ENCODE results near the gene ROCK2. TPM values are rescaled to one million over a fixed set of nuclear protein-coding genes. Genes with fewer than 3 reads are reported as not detected.

The ROCK2 gene
- total and polyA plus RNA-seq, 9 of the 15 experiments (the other 6 are each of a cell fraction or from before 2014, with no cell fraction given), result 4.9 to 30.6 (median 14.3) TPM

DNA sequence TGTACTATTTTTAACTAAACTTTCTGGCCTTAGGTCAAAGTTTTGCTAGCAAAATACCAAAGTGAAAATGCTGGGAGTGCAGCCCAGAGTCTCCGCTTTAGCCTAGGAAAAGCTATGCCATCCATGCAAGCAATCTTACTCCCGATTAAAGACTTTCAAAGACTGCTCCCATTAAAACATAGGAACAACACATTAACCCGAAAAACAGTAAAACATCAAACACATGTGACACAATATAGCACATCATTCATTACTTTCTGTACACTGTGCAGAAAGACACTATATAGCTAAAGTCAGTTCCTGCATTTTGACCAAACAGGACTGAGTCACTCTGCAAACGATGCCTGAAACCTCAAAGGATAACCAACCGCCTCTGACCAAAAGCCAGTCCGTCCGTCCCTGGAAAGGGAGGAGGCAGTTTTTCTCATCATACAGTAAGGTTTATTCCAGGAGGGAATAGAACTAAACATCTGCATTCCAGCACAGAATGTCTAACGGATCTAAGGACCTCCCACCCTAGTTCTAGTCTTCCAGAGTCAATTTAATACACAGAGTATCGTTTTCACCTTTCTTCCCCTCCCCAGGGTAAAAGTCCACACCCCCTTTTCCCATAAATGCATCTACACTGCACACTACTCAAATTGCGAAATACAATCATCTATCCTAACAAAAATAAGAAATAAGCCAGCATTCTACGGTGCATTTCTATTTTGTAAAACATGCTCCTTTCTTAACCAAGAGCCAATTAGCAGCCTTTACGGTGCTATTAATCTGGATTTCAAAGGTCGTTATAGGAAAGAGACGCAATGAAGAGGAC lies 1.7 kb downstream of the ROCK2 start (continued):
- TF ChIP-seq ZNF639 (CRISPR knock-in tag; conservative IDR thresholded peaks at IDR 0.05 in 1 of 2, IDR thresholded peaks at IDR 0.05 in 1 of 2), result no peak
- no peak for TF ChIP-seq ZNF316 (IDR thresholded peaks at IDR 0.05)
- no peak for TF ChIP-seq SIN3A (IDR thresholded peaks at IDR 0.05; ENCODE audit: borderline replicate concordance in 2 of 2, control insufficient read depth in 1 of 2, low read depth in 2 of 2, low read length in 2 of 2)
- TF ChIP-seq STAT5B (CRISPR knock-in tag; IDR thresholded peaks at IDR 0.05), result no peak
- no peak for TF ChIP-seq PML (IDR thresholded peaks at IDR 0.05; ENCODE audit: low read length)
- TF ChIP-seq HDAC2 (IDR thresholded peaks at IDR 0.05), result no peak
- TF ChIP-seq XRCC5 (IDR thresholded peaks at IDR 0.05; ENCODE audit: low read depth, low read length), result no peak
- 0 out of 2 replicates have a peak, but pooled peaks have one; percentile 23 for TF ChIP-seq ARID1B (IDR thresholded peaks at IDR 0.05)
- no peak for TF ChIP-seq MITF (IDR thresholded peaks at IDR 0.05)
- no peak for TF ChIP-seq ZNF232 (CRISPR knock-in tag; IDR thresholded peaks at IDR 0.05)
- TF ChIP-seq RNF219 (CRISPR knock-in tag; IDR thresholded peaks at IDR 0.05), result no peak
